Fibroblast of villous mesenchyme (primary cell): ENCODE data around the gene RFX8. TPM values are rescaled to one million over a fixed set of nuclear protein-coding genes. Genes with fewer than 3 reads are reported as not detected.
"Not testable (repeated sequence)": the region's sequence is repeated elsewhere in the genome, so short reads cannot be mapped to it uniquely, and the experiment has no call there.

Experiments
- DNase-seq: peaks from one replicate; pipeline ENCODE4 v3.0.0-alpha.2; 2010; ENCODE audit warnings: low read depth
- H3K4me3 ChIP-seq: 2 replicates; pipeline ENCODE4 v1.5.1; 2011; ENCODE audit warnings: low read depth, mild to moderate bottlenecking, low read length
- CTCF ChIP-seq: IDR thresholded peaks from 2 replicates; pipeline ENCODE4 v1.5.1; 2012; ENCODE audit warnings: low read depth, mild to moderate bottlenecking, low read length; ENCODE audit not compliant: insufficient read depth
- total RNA-seq: library from RNA; depleted of rRNA; stranded (reverse); fragments of >200 nt; gene quantifications from 2 replicates; pipeline ENCODE4 v1.2.3, GENCODE V29; 2012

The RFX8 gene
- total RNA-seq, 1 donor: 1.7 TPM

GRCh38 chr2:101464841-101465240, 10.1 kb downstream of the RFX8 start:
- no peak for TF ChIP-seq CTCF
- DNase-seq: peak; percentile 47
- no peak overlapping the region for H3K4me3 ChIP-seq

GRCh38 chr2:101463911-101464641, 10.8 kb downstream of the RFX8 start:
- peak; percentile 96 for DNase-seq
- H3K4me3 ChIP-seq: no peak overlapping the region
- no peak for TF ChIP-seq CTCF

DNA sequence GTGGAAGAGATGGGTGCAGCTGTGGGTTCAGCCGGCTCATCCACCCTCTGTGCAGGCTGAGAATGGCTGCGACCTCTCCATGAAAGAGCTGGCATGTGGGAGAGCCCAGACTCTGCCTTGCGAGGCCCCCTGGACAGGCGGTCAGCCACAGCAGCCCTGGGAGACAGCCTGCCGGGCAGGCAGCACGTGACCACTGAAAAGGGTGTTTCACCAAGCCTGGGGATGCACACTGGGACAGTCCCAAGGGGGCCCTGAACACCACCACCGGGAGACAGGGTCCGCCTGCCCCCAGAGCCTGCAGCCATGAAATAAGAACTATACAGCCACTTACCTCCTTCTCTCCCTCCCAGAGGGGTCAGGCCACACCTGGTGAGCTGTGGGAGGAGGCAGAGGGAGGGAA, 11.5 kb downstream of the RFX8 start:
- TF ChIP-seq CTCF: no peak
- DNase-seq: no peak

DNA sequence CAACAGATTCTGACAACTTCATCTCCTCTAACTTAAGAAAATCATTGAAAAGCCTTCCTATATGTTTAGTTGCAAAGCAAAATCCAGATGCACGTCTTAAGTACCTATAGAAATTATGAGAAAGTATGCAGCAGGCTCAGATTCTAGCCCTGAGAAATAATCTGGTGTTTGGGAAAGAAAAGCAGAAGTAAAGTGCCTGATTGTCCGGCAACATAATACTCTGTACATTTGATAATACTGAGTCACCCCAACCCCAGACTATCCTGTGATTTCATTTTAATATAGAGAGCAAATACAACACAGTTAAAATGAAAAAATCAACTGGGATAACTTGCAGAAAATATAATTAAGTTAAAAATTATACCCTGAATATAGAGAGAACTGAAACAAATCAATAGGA, 13.5 kb downstream of the RFX8 start:
- no peak overlapping the region for H3K4me3 ChIP-seq
- no peak for TF ChIP-seq CTCF

More for the DNA sequence above, 11.5 kb downstream of the RFX8 start:
- no peak overlapping the region for H3K4me3 ChIP-seq

DNA sequence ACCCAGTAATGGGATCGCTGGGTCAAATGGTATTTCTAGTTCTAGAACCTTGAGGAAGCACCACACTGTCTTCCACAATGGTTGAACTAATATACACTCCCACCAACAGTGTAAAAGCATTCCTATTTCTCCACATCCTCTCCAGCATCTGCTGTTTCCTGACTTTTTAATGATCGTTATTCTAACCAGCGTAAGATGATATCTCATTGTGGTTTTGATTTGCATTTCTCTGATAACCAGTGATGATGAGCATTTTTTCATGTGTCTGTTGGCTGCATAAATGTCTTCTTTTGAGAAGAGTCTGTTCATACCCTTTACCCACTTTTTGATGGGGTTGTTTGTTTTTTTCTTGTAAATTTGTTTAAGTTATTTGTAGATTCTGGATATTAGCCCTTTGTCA, 20.5 kb downstream of the RFX8 start:
- not testable (repeated sequence) for H3K4me3 ChIP-seq
- DNase-seq: peak; percentile 71

More for the DNA sequence above, 13.5 kb downstream of the RFX8 start:
- no peak for DNase-seq

GRCh38 chr2:101450965-101451364, 23.9 kb downstream of the RFX8 start:
- TF ChIP-seq CTCF: no peak
- H3K4me3 ChIP-seq: no peak overlapping the region
- DNase-seq: no peak

- TF ChIP-seq CTCF: no peak
- no peak for DNase-seq
- no peak overlapping the region for H3K4me3 ChIP-seq
Measured at GRCh38 chr2:101446869-101447268, 28.0 kb downstream of the RFX8 start.
